Fibroblast of skin of back (primary cell): ENCODE results near the gene COG8.
"Not testable (repeated sequence)": the region's sequence is repeated elsewhere in the genome, so short reads cannot be mapped to it uniquely, and the experiment has no call there.

Source experiments
- DNase-seq: peaks from one replicate; pipeline ENCODE4 v3.0.0-alpha.2; 2013

The COG8 gene

GRCh38 chr16:69319381-69319780 is 20.0 kb downstream of the COG8 start:
- no peak for DNase-seq

- DNase-seq = no peak
Observed at GRCh38 chr16:69318911-69319289, 20.5 kb downstream of the COG8 start.

- no peak for DNase-seq
Observed at GRCh38 chr16:69318177-69318910, 21.0 kb downstream of the COG8 start.

GRCh38 chr16:69316595-69317034 is 22.7 kb downstream of the COG8 start:
- no peak for DNase-seq

GRCh38 chr16:69315486-69316311 is 23.7 kb downstream of the COG8 start:
- no peak for DNase-seq

GRCh38 chr16:69314534-69314933 is 24.8 kb downstream of the COG8 start:
- DNase-seq = no peak

GRCh38 chr16:69313469-69313868 is 25.9 kb downstream of the COG8 start:
- no peak for DNase-seq

- DNase-seq = peak; percentile 28
Observed at GRCh38 chr16:69311533-69312387, 27.6 kb downstream of the COG8 start.

- DNase-seq = peak; percentile 94
Observed at GRCh38 chr16:69310653-69311532, 28.5 kb downstream of the COG8 start, which contains the start of gene VPS4A. Gene VPS4A (plus strand): TSS chr16:69311350. CDS start chr16:69311512, 162 bp downstream.

GRCh38 chr16:69309316-69309715 is 30.0 kb downstream of the COG8 start:
- DNase-seq = no peak

- DNase-seq = no peak
Observed at GRCh38 chr16:69307856-69308255, 31.5 kb downstream of the COG8 start.

- DNase-seq = no peak
Observed at GRCh38 chr16:69307091-69307490, 32.3 kb downstream of the COG8 start.

- no peak for DNase-seq
Observed at GRCh38 chr16:69306031-69306430, 33.3 kb downstream of the COG8 start.

- no peak for DNase-seq
Observed at GRCh38 chr16:69302301-69302700, 37.1 kb downstream of the COG8 start.

- DNase-seq = no peak
Observed at GRCh38 chr16:69301861-69302260, 37.5 kb downstream of the COG8 start.

GRCh38 chr16:69301187-69301586 is 38.2 kb downstream of the COG8 start:
- no peak for DNase-seq

GRCh38 chr16:69298261-69298660 is 41.1 kb downstream of the COG8 start:
- no peak for DNase-seq

GRCh38 chr16:69296771-69297170 is 42.6 kb downstream of the COG8 start:
- DNase-seq = not testable (repeated sequence)

GRCh38 chr16:69294051-69294450 is 45.3 kb downstream of the COG8 start:
- peak; percentile 27 for DNase-seq

- no peak for DNase-seq
Observed at GRCh38 chr16:69293401-69293800, 46.0 kb downstream of the COG8 start.

GRCh38 chr16:69291657-69292056 is 47.7 kb downstream of the COG8 start:
- DNase-seq = not testable (repeated sequence)
